GM21515 (cell line): Measurements from ENCODE around the gene OGDH.
"Not testable (repeated sequence)": the region's sequence is repeated elsewhere in the genome, so short reads cannot be mapped to it uniquely, and the experiment has no call there.

Experiments used
- ATAC-seq: cut with Tn5 transposase; IDR thresholded peaks from one replicate; pipeline ENCODE4 v1.9.1; 2021; ENCODE audit not compliant: unreplicated experiment

The OGDH gene

GRCh38 chr7:44732971-44733370 lies 126.5 kb downstream of the OGDH start:
- not testable (repeated sequence) for ATAC-seq

GRCh38 chr7:44733708-44734481 lies 127.5 kb downstream of the OGDH start:
- ATAC-seq, result no peak

- ATAC-seq, result no peak
Observed at GRCh38 chr7:44735403-44736165, 129.2 kb downstream of the OGDH start.

- no peak for ATAC-seq
Observed at GRCh38 chr7:44736896-44737295, 130.5 kb downstream of the OGDH start.

GRCh38 chr7:44738051-44738723 lies 131.8 kb downstream of the OGDH start:
- no peak for ATAC-seq

- no peak for ATAC-seq
Observed at GRCh38 chr7:44738876-44739665, 132.6 kb downstream of the OGDH start.

GRCh38 chr7:44740055-44740454 lies 133.6 kb downstream of the OGDH start:
- no peak for ATAC-seq

- ATAC-seq, result no peak
Observed at GRCh38 chr7:44743750-44744149, 137.3 kb downstream of the OGDH start.

GRCh38 chr7:44748045-44748947 lies 141.9 kb downstream of the OGDH start, which contains the start of gene ZMIZ2:
TSS of gene ZMIZ2 (plus strand) at chr7:44748847. CDS start at chr7:44756250, 7,403 bp downstream.
- ATAC-seq, result peak; percentile 53

GRCh38 chr7:44748948-44749731 lies 142.7 kb downstream of the OGDH start:
- peak; percentile 16 for ATAC-seq

GRCh38 chr7:44749992-44750391 lies 143.6 kb downstream of the OGDH start:
- no peak for ATAC-seq

- no peak for ATAC-seq
Observed at GRCh38 chr7:44750424-44750823, 144.0 kb downstream of the OGDH start.

GRCh38 chr7:44750921-44751571 lies 144.6 kb downstream of the OGDH start:
- peak; percentile 52 for ATAC-seq

GRCh38 chr7:44752822-44753221 lies 146.4 kb downstream of the OGDH start:
- ATAC-seq, result no peak

- no peak for ATAC-seq
Observed at GRCh38 chr7:44754802-44755697, 148.6 kb downstream of the OGDH start.

- ATAC-seq, result no peak
Observed at GRCh38 chr7:44755698-44756627, 149.5 kb downstream of the OGDH start.
